ENCODE measurements around the gene MADD.

The MADD gene

GRCh38 chr11:47356998-47357329 lies 87.0 kb downstream of the MADD start:
- TF ChIP-seq CTCF (conservative IDR thresholded peaks at IDR 0.05) = no peak
- no peak overlapping the region for H3K27ac ChIP-seq

- H3K27ac ChIP-seq = no peak overlapping the region
- no peak for TF ChIP-seq CTCF (conservative IDR thresholded peaks at IDR 0.05)
Measured at GRCh38 chr11:47357985-47358730, 88.2 kb downstream of the MADD start.

GRCh38 chr11:47358731-47359051 lies 88.8 kb downstream of the MADD start:
- TF ChIP-seq CTCF (conservative IDR thresholded peaks at IDR 0.05) = no peak
- no peak overlapping the region for H3K27ac ChIP-seq

- no peak for TF ChIP-seq CTCF (conservative IDR thresholded peaks at IDR 0.05)
- H3K27ac ChIP-seq = no peak overlapping the region
Measured at GRCh38 chr11:47359162-47359561, 89.2 kb downstream of the MADD start.

GRCh38 chr11:47359586-47359985 lies 89.7 kb downstream of the MADD start:
- no peak for TF ChIP-seq CTCF (conservative IDR thresholded peaks at IDR 0.05)
- H3K27ac ChIP-seq = no peak overlapping the region

GRCh38 chr11:47360341-47360740 lies 90.4 kb downstream of the MADD start:
- no peak for TF ChIP-seq CTCF (conservative IDR thresholded peaks at IDR 0.05)
- H3K27ac ChIP-seq = no peak overlapping the region

- no peak overlapping the region for H3K27ac ChIP-seq
- TF ChIP-seq CTCF (conservative IDR thresholded peaks at IDR 0.05) = no peak
Measured at GRCh38 chr11:47361419-47361818, 91.5 kb downstream of the MADD start.

Measured in VCaP (cell line).